SK-N-SH treated with all-trans-retinoic acid at 6 μM for 48 hours (cell line): ENCODE results near the gene CAMSAP2.

Experiments used
- ATAC-seq: fragments of 200-7000 bp; cut with Tn5 transposase; 3 replicates; pipeline ENCODE4 v1.9.1; 2020; ENCODE audit warnings: mild to moderate bottlenecking, moderate library complexity
- ARNTL ChIP-seq: fragments of 450-650 bp; formaldehyde crosslinking; IDR thresholded peaks from 2 replicates; pipeline ENCODE4 v1.5.0; 2020; ENCODE audit warnings: low read depth, mild to moderate bottlenecking, moderate library complexity, borderline replicate concordance
- BACH2 ChIP-seq: fragments of 250-450 bp; sonication (Bioruptor Pico); IDR thresholded peaks from 2 replicates; pipeline ENCODE4 v1.9.0; 2021; ENCODE audit warnings: mild to moderate bottlenecking, borderline replicate concordance
- CREB5 ChIP-seq: fragments of 250-450 bp; sonication (Bioruptor Pico); IDR thresholded peaks from 2 replicates; pipeline ENCODE4 v1.5.1; 2020; ENCODE audit warnings: low read depth, mild to moderate bottlenecking, moderate library complexity
- CSDC2 ChIP-seq: fragments of 250-450 bp; sonication (Bioruptor Pico); IDR thresholded peaks from 2 replicates; pipeline ENCODE4 v1.5.0; 2020; ENCODE audit warnings: mild to moderate bottlenecking, moderate library complexity
- ESRRG ChIP-seq: fragments of 250-450 bp; sonication (Bioruptor Pico); IDR thresholded peaks from 2 replicates; pipeline ENCODE4 v1.6.1; 2021; ENCODE audit warnings: mild to moderate bottlenecking
- ISL1 ChIP-seq: fragments of 250-450 bp; sonication (Bioruptor Pico); IDR thresholded peaks from 2 replicates; pipeline ENCODE4 v2.1.2; 2022; ENCODE audit warnings: mild to moderate bottlenecking, moderate library complexity
- OSR1 ChIP-seq: fragments of 250-450 bp; sonication (Bioruptor Pico); IDR thresholded peaks from 2 replicates; pipeline ENCODE4 v1.8.0; 2022; ENCODE audit warnings: moderate library complexity, mild to moderate bottlenecking, inconsistent platforms
- PATZ1 ChIP-seq: fragments of 250-450 bp; sonication (Bioruptor Pico); IDR thresholded peaks from 2 replicates; pipeline ENCODE4 v1.8.0; 2020; ENCODE audit warnings: mild to moderate bottlenecking, moderate library complexity, borderline replicate concordance
- PPARA ChIP-seq: fragments of 250-450 bp; sonication (Bioruptor Pico); IDR thresholded peaks from 2 replicates; pipeline ENCODE4 v1.5.0; 2020; ENCODE audit warnings: mild to moderate bottlenecking, borderline replicate concordance
- RARB ChIP-seq: fragments of 250-450 bp; sonication (Bioruptor Pico); IDR thresholded peaks from 2 replicates; pipeline ENCODE4 v1.8.0; 2021; ENCODE audit warnings: mild to moderate bottlenecking, moderate library complexity
- SNAI2 ChIP-seq: fragments of 250-450 bp; sonication (Bioruptor Pico); IDR thresholded peaks from 2 replicates; pipeline ENCODE4 v1.5.0; 2020; ENCODE audit warnings: mild to moderate bottlenecking, moderate library complexity
- TCF4 ChIP-seq: fragments of 250-450 bp; sonication (Bioruptor Pico); IDR thresholded peaks from 2 replicates; pipeline ENCODE4 v1.8.0; 2021; ENCODE audit warnings: mild to moderate bottlenecking, moderate library complexity, borderline replicate concordance
- TOX ChIP-seq: fragments of 250-450 bp; sonication (Bioruptor Pico); IDR thresholded peaks from 2 replicates; pipeline ENCODE4 v1.8.0; 2021; ENCODE audit warnings: mild to moderate bottlenecking, moderate library complexity, borderline replicate concordance
- TSHZ2 ChIP-seq: fragments of 250-450 bp; sonication (Bioruptor Pico); IDR thresholded peaks from 2 replicates; pipeline ENCODE4 v1.5.0; 2020; ENCODE audit warnings: mild to moderate bottlenecking, moderate library complexity
- ZC3H10 ChIP-seq: fragments of 250-450 bp; sonication (Bioruptor Pico); IDR thresholded peaks from 2 replicates; pipeline ENCODE4 v1.5.1; 2021; ENCODE audit warnings: mild to moderate bottlenecking, moderate library complexity
- ZFP30 ChIP-seq: fragments of 450-650 bp; formaldehyde crosslinking; IDR thresholded peaks from 2 replicates; pipeline ENCODE4 v1.5.0; 2022; ENCODE audit warnings: mild to moderate bottlenecking, moderate library complexity
- ZNF565 ChIP-seq: fragments of 450-650 bp; formaldehyde crosslinking; conservative IDR thresholded peaks from 2 replicates; pipeline ENCODE4 v1.5.0; 2020; ENCODE audit warnings: low read depth, mild to moderate bottlenecking, moderate library complexity
- ZNF70 ChIP-seq: fragments of 450-650 bp; formaldehyde crosslinking; IDR thresholded peaks from 2 replicates; pipeline ENCODE4 v1.5.0; 2020; ENCODE audit warnings: mild to moderate bottlenecking, moderate library complexity
- ZNF8 ChIP-seq: fragments of 450-650 bp; formaldehyde crosslinking; IDR thresholded peaks from 2 replicates; pipeline ENCODE4 v1.5.0; 2020; ENCODE audit warnings: mild to moderate bottlenecking, moderate library complexity
- TF ChIP-seq, protein P1 (sequence below): fragments of 250-450 bp; sonication (Bioruptor Pico); IDR thresholded peaks from 2 replicates; pipeline ENCODE4 v1.8.0; 2021; ENCODE audit warnings: low read depth, mild to moderate bottlenecking, moderate library complexity, borderline replicate concordance
- TF ChIP-seq, protein P2 (sequence below): fragments of 250-450 bp; sonication (Bioruptor Pico); IDR thresholded peaks from 2 replicates; pipeline ENCODE4 v1.5.1; 2021; ENCODE audit warnings: mild to moderate bottlenecking, moderate library complexity

The CAMSAP2 gene

GRCh38 chr1:200802865-200803512 is 64.3 kb downstream of the CAMSAP2 start (continued):
- TF ChIP-seq CSDC2: no peak
- TF ChIP-seq ZC3H10 (CRISPR knock-in tag): no peak
- TF ChIP-seq, all 23 proteins: peak for 0

- no peak for ATAC-seq
- TF ChIP-seq ZNF70 (CRISPR knock-in tag) (no peak), OSR1 (CRISPR knock-in tag) (no peak), TCF4 (CRISPR knock-in tag) (no peak), ZC3H10 (CRISPR knock-in tag) (no peak), ZFP30 (CRISPR knock-in tag) (no peak), CREB5 (CRISPR knock-in tag) (no peak), PATZ1 (no peak), RARB (CRISPR knock-in tag) (no peak), SNAI2 (CRISPR knock-in tag) (no peak), ARNTL (no peak), ISL1 (CRISPR knock-in tag) (no peak), ZNF565 (CRISPR knock-in tag) (no peak), ESRRG (CRISPR knock-in tag) (no peak), CSDC2 (no peak)
- TF ChIP-seq, protein P1, sequence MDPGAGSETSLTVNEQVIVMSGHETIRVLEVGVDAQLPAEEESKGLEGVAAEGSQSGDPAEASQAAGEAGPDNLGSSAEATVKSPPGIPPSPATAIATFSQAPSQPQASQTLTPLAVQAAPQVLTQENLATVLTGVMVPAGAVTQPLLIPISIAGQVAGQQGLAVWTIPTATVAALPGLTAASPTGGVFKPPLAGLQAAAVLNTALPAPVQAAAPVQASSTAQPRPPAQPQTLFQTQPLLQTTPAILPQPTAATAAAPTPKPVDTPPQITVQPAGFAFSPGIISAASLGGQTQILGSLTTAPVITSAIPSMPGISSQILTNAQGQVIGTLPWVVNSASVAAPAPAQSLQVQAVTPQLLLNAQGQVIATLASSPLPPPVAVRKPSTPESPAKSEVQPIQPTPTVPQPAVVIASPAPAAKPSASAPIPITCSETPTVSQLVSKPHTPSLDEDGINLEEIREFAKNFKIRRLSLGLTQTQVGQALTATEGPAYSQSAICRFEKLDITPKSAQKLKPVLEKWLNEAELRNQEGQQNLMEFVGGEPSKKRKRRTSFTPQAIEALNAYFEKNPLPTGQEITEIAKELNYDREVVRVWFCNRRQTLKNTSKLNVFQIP: no peak
- TF ChIP-seq, all 23 proteins: peak for 0
These were observed 67.0 kb downstream of the CAMSAP2 start for GRCh38 chr1:200805719-200806118.

GRCh38 chr1:200808846-200809245 is 70.2 kb downstream of the CAMSAP2 start:
- no peak for TF ChIP-seq TSHZ2 (CRISPR knock-in tag)
- no peak for TF ChIP-seq ZNF8 (CRISPR knock-in tag)
- TF ChIP-seq ZFP30 (CRISPR knock-in tag): no peak
- no peak for TF ChIP-seq ZC3H10 (CRISPR knock-in tag)
- no peak for TF ChIP-seq BACH2 (CRISPR knock-in tag)
- TF ChIP-seq OSR1 (CRISPR knock-in tag): no peak
- TF ChIP-seq PPARA (CRISPR knock-in tag): no peak
- TF ChIP-seq, protein P2, sequence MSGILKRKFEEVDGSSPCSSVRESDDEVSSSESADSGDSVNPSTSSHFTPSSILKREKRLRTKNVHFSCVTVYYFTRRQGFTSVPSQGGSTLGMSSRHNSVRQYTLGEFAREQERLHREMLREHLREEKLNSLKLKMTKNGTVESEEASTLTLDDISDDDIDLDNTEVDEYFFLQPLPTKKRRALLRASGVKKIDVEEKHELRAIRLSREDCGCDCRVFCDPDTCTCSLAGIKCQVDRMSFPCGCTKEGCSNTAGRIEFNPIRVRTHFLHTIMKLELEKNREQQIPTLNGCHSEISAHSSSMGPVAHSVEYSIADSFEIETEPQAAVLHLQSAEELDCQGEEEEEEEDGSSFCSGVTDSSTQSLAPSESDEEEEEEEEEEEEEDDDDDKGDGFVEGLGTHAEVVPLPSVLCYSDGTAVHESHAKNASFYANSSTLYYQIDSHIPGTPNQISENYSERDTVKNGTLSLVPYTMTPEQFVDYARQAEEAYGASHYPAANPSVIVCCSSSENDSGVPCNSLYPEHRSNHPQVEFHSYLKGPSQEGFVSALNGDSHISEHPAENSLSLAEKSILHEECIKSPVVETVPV (CRISPR knock-in tag): no peak
- TF ChIP-seq, protein P1: no peak
- TF ChIP-seq CSDC2: no peak
- no peak for TF ChIP-seq ESRRG (CRISPR knock-in tag)
- no peak for TF ChIP-seq SNAI2 (CRISPR knock-in tag)
- no peak for TF ChIP-seq TCF4 (CRISPR knock-in tag)
- TF ChIP-seq CREB5 (CRISPR knock-in tag): no peak
- TF ChIP-seq TOX (CRISPR knock-in tag): no peak
- TF ChIP-seq PATZ1: no peak
- TF ChIP-seq ZNF565 (CRISPR knock-in tag): no peak
- no peak for TF ChIP-seq ISL1 (CRISPR knock-in tag)
- no peak for ATAC-seq
